Measurements from ENCODE around the gene DPYSL5.

- TF ChIP-seq CTCF (IDR thresholded peaks at IDR 0.05) (no peak), POLR2A (IDR thresholded peaks at IDR 0.05) (no peak), EP300 (IDR thresholded peaks at IDR 0.05) (no peak)
Measured at GRCh38 chr2:26964446-26965130, 116.7 kb downstream of the DPYSL5 start.

Measured in tibial nerve (tissue), 4 donors.